Tibial nerve (tissue), 3 donors: ENCODE results near the gene RHBDD1.

ENCODE experiments used
- CTCF ChIP-seq, 5 experiments: fragments of 200-600 bp in 3 of 5; fragments of 450-650 bp in 2 of 5; sonication (generic) in 3 of 5; IDR thresholded peaks; one replicate each; pipeline ENCODE4 v1.5.1; 2016 to 2019; ENCODE audit warnings: antibody characterized with exemption in 5 of 5, mild to moderate bottlenecking in 3 of 5, moderate library complexity in 2 of 5
- POLR2A ChIP-seq, 2 donors: fragments of 450-650 bp; IDR thresholded peaks; one replicate each; pipeline ENCODE4 v1.6.1; 2017; ENCODE audit warnings: antibody characterized with exemption in 2 of 2, mild to moderate bottlenecking in 2 of 2, moderate library complexity in 2 of 2

- TF ChIP-seq POLR2A (IDR thresholded peaks at IDR 0.05) (no peak), CTCF (IDR thresholded peaks at IDR 0.05) (no peak)
These were observed 11.2 kb downstream of the RHBDD1 start for GRCh38 chr2:226847090-226847489.
